ENCODE measurements around the gene FBXL14.
A peak's percentile ranks its signal among the peaks of the same experiment; 100 is the strongest.
"Not testable (repeated sequence)": the region's sequence is repeated elsewhere in the genome, so short reads cannot be mapped to it uniquely, and the experiment has no call there.

The FBXL14 gene

DNA sequence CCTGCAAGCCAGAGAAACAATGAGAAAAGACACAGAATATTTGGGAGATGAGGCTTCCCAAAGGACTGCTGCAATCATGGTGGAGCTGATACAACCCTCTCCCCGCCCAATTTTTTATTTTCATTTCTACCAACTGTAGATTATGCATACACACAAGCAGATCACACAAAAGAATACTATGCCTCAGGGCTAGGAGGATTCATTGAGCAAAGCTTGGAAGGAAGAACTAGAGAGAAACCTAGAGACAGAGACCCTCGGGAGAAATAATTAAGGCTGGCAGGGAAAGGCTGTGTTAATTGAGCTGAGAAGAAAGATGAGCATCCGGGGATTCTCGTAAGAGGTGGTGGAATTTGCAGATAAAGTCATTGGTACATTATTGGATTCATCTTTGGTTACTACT is 24.8 kb upstream of the FBXL14 start:
- DNase-seq = no peak

DNA sequence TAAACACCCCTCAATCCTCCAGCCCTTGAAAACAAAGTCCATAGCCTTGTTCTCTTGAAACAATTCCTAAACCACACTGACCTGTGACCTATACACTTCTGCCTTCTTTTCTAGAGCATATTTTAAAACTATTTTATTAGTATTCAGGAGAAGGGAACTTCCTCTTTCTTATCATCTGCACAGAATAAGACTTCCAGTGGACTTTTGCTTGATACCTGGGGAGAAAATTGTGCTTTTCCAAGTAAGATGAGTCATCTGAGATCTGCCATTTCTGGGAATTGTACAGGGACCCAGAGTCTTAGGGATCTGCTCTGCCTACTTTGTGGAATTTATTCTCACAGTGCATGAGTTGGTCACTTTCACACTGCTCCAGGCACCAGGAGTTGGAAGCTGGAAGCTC is 24.1 kb upstream of the FBXL14 start:
- no peak for DNase-seq

DNA sequence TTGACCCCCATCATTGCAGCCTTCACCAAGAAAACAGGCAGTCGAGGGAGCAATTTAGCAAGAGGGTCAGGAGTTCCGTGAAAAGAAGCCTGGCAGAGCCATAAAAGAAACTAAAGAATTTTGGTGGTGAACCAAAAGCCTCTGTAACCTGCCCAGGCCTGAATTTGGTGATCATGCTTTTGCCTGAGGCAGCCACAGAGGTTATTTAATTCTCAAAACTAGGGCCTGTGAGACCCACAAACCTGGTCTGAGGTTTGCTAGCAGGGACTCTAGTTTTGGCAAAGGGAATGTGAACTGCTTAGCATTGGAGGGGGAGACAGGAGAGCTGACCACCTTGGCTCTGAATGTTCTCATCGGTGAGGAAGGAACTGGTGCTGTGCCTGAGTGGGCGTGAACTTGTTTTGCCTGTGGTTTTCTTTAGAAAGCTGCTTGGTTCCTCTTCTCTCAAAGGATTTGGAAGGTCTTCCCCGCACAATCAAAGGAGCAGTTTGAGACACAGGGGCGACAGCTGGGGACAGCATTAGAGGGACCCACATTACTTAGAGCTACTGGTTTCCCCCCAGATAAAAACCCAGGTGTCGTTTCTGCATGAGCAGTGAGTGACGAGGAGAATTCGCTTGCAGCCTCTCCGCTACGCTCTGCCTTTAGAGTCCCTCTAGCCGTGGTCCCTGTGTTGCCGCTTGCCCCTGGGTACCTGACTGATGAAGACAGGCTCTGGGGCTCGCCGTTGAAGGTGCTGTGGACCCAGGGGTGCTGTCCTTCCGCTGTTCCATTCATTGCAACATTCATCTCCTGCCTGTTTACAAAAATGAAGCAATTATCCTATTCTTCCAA is 22.1 kb upstream of the FBXL14 start:
- DNase-seq = no peak

DNA sequence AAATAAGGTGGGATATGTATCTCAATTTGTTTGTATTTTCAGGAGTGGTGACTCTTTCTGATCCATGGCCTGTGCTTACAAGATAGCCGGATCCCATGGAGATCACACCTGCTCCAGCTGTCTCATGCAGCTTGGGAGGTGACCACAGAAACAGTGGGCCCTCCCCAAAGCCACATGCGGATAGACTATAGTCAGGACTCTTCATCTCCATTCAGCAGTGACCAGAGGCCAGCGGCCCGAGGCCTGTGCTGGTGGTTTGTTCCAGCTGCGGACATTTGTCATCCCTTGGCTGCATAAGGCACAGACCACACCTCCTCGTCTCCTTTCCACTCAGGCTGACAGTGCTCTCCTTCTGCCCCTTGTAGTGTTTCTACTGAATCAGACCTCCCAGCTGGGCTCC is 20.0 kb upstream of the FBXL14 start:
- DNase-seq = no peak

DNA sequence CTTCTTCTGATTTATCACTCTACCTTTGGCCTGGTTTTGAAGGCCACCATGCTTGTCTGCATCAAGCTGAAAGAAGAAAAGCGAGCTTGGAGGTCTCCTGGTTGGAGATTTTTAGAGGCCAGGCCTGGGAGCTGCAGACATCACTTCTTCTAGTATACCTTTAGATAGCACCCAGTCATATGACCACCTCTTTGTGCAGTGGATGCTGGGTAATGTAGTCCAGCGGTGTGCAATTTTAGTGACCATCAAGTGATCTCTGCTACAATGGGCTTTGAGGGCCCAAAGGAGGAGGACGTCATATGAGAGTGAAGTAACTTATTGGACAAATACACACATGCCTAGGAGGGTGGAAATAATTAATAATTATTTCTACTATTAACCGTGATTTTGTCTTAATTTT is 19.5 kb upstream of the FBXL14 start:
- DNase-seq = no peak

DNA sequence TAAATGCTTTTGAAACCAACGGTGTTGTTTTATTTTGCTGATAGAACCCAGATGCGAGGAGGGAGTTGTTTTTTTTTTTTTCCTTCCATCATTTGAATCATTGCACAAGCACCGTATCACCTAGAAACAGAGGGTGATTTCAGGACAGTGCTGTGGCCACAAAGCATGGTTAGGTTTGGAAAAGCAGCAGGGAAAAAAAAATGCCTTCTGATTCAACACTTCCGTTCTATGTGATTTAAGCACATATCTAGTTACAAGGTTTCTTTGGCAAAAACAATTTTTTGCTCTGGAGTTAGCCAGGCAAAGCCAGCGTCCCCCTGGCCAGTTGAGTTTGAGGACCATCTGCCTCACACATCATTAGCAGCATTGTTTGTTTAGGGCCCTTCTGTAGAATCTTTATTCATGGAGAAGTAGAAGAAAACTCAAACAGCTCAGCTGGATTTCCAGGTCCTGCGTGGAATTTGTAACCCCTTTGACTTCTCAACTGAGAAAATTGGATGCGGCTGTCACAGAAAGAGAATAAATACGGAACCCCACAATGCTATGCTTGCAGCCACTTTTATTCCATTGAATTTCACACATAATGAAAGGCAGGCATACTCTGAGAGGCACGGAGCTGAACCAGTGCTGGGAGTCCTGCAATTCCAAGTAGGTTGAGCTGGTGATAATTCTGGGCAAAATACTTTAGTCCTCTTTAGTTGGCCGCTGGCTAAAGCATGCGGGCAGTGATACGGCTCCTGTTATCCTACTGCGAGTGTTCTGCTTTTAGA is 17.6 kb upstream of the FBXL14 start:
- no peak for DNase-seq

DNA sequence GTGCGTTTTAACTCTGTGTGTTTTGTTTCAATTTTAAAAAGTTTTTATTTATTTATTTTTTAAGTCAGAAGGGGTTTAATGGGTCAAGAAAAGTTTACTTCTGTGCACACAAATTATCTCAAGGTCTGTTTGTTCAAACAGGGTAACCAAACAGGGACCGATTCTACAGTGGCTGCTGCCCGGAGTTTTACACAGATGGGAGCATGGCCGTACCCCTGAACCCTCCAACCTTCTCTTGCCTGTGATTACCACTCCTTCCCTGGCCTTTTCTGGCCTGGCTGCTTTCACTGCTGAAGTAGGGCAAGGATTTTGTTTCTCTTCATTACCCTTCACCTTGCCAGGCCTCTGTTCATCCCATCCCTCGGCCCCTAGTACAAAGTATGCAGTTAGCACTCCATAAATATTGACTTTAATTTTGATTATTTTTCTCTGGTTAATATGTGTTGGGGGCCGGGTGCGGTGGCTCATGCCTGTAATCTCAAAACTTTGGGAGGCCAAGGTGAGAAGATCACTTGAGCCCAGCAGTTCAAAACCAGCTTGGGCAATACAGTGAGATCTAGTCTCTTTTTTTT is 15.8 kb upstream of the FBXL14 start:
- no peak for DNase-seq

DNA sequence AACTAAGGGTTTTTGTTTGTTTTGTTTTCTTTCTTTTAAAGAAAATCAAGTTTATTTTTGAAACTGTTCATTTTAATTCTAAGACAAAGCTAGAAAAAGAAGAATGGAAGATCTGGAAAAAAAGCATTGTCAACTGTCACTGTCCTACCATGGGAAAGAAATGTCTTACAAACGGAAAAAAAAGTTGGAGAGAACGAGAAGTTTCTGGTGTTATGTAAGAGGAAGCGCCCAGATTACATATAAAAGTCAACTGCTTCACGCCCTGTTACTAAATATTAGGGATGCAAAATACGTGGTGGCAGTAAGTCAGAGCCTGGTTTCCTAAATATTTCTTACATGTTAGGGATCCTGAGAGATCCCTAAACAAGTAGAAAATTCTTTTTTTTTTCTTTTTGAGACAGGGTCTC is 14.3 kb upstream of the FBXL14 start:
- no peak for DNase-seq

DNA sequence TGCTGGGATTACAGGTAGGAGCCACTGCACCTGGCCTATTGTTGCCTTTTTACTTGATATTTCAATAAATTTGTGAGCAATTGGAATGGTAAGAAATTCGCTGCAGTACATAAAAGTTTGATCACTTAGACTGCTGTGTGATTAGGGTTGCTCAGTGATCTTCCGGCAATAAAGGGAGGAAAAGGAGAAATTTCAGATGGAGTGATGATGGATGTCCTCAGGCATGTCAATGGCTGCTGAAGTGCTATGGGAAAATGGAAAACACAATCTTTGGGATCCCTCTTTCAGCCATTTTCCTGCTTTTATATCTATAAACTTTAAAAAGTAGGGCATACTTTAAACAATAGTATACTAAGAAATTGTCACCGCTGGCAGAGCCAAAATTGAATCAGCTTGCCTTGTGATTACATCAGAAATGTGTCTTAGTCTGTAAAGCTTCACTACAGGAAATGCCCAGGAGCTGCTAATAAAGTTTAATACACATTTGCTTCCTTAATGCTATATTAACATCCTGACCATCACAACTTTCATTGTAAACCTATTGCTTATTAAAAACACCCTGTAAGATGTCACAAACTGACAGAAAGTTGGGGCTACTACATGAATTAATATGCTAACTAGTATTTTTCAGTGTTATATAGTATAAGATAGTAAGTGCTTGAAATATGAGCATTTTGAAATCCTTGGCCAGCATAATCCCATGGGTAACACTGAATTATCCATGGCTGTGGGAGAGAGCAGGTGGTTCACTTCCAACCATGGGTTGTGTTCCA is 13.7 kb upstream of the FBXL14 start:
- no peak for DNase-seq

DNA sequence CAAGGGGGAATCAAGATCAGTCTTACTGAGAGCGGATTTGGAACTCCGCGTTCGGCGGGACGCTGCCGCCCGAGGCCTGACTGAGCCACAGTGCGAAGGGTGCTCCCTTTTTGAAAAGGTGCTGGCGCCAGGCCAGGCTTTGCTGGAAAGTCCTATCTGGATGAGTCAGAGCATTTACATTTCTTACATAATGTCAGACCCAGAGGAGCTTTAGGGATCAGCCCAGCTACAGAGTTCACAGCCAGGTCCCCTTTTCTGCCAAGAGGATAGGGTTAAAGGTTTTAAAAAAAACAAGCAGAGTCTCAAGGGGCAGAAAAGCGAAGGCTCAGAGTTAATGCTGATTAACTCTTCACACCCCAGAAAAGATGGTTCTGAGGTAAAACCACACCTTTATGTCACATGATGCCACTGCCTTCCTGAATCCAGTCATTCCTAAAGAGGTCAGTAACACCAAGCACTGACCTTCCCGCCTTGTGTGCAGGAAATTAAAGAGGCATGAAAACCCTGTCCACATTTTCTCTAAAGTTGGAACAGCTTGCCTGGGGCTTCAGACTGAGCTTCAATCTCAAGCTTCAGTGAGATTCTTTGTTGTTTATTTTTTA is 11.7 kb upstream of the FBXL14 start:
- peak; percentile 86 for DNase-seq

DNA sequence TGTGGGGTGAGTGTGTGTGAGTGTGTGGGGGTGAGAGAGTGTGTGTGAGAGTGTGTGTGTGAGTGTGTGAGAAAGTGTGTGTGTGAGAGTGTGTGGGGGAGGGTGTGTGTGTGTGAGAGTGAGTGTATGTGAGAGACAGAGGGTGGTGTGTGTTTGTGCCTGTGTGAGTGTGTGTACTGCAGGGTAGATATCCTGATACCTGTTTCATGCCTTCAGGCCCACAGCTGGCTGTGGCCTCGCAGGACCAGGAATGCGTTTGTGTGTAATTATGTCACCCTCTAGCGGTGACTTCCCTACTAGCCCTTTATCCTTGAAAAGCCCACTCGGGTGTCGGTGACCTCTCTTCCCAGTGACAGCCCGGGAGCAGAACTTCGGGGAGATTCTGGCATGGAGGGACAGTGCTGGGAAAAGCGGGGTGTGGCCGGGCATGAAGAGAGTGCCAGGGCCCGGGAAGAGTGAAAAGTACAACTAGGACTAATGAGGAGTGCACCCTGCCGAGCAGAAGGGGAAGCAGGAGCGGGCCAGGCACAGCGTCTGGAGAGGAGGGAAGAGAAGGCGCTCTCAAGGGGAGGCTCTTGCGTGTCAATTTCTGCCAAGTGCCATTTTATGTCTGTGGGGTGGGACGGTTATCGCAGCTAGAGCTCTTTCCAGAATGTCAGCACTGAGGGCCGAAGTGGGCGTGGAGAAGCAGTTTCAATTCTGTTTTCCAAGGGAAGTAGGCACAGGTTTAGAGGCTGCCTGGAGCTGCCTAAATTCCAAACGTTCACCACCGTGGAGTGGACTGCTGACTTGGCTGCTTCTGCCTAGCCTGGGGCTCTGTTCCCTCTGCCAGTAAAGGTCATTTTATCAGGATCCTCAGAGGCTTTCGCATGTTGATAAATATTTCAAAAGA is 11.0 kb upstream of the FBXL14 start:
- DNase-seq = peak; percentile 49

DNA sequence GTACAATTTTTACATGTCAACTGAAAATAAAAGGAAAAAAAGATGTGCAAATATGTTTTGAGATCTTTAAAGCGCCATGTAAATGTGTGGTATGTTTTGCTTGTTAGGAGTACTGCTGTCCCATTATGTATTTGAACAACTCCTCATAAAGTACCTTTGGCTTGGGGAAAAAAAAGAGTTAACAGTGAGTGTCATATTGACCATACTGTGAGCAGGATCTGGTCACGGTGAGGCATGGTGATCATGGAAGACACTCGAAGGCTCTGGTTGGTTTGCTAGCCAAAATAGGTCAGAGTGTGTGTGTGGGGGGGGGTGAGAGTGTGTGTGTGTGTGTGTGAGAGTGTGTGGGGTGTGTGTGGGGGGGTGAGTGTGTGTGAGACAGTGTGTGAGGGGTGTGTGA is 10.1 kb upstream of the FBXL14 start:
- no peak for DNase-seq

DNA sequence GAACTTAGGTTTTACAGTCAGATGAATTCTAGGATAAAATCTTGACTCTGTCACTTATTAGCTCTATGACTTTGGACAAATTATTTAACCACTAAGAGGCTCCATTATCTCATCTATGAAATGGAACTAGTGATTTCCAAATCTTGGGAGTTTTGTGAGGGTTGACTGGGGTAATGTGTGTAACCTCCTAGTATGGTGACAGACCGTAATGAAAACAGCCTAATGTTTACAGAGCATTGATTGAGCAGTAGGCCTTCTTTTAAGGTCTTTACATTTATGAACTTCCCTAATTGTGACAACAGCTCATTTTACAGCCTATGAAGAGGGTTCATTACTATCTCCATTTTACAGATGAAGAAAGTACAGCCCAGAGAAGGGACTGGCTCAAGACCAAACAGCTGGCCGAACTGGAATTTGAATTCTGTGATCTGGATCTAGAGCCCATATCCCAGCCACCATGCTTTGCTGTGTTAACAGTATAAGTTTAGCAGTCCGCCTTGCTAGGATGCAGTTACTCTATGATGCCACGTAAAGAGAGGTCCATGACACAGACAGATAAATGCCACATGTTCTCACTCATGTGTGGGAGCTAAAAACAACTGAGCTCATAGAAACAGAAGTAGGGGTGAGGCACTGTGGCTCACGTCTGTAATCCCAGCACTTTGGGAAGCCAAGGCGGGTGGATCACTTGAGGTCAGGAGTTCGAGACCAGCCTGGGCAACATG is 9.1 kb upstream of the FBXL14 start:
- DNase-seq = no peak

DNA sequence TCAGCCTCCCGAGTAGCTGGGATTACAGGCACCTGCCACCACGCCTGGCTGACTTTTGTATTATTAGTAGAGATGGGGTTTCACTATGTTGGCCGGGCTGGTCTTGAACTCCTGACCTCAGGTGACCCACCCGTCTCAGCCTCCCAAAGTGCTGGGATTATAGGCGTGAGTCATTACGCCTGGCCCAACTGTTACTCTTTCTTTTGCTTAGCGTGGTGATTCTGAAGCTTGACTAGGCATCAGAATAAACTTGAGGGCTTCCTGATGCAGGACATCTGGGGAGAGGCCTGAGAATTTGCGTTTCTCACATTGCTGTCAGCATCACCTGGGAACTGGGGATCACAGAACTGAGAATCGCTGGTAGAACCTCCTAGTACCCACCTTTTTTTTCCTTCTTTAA is 8.3 kb upstream of the FBXL14 start:
- DNase-seq = not testable (repeated sequence)

DNA sequence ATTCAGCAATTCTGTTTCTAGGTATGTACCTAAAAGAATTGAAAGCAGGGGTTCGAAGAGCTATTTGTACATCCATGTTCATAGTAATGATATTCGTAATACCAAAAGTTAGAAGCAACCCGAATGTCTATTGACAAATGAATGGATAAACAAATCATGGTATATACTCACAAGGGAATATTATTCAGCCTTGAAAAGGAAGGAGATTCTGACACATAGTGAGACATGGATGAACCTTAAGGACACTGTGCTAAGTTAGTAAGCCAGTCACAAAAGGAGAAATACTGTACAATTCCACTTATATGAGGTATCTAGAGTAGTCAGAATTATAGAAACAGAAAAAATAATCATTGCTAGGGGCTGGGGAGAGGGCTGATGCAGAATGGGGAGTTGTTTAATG is 4.4 kb upstream of the FBXL14 start:
- no peak for DNase-seq

DNA sequence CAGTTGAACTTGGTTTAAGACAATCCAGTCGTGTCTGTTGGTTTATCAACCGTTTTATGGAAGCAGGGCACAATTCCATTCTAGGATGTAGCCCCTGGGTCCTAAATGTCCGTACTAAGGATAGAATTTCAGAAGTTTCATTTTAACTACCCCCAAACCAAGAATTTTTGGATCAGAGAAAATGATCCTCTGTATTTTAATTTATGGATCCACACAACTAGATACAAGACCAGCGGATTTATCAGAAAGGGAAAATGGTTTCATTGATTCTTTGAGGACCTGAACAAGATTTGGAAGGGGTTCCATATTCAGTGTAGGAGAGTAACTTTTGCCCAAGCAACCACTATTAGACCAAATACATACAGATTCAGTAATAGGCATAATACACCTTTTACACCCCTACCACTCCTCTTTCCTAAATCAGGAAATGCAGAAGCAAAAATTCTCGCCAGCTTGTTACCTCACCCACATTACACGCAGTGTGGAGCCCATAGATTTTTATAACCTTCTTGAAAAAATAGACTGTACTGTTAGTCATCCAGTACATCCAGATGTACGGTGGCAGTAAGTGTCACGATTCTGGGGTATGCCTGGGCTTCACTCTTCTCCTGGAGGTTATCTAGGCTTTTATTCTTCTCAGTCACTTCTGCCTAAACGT is 1.4 kb upstream of the FBXL14 start:
- DNase-seq = no peak

DNA sequence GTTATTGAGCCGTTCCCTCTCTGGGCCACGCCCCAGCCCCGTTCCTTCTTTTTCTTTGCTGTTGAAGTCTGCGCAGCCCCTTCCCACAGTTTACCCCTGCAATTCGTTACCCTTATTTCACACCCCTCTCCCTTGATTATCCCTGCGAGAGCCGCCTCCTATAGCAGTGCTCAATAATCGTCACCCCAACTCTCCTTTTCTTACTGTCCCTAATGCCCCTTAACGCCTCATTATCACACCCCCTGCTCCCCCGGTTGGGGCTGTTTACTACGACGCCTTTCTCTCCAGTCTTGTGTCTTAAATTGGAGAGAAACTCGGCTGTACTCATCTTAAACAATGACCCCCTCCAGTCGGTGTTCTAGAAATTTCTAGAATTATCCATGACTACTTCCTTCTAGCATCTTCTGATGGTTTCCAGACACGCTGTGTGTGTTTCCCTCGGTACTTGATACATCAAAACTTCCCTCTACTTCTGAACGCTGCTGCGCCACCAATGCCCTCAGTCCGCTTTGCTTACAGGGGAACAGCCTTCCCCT is 713 bp upstream of the FBXL14 start:
- no peak for DNase-seq

DNA sequence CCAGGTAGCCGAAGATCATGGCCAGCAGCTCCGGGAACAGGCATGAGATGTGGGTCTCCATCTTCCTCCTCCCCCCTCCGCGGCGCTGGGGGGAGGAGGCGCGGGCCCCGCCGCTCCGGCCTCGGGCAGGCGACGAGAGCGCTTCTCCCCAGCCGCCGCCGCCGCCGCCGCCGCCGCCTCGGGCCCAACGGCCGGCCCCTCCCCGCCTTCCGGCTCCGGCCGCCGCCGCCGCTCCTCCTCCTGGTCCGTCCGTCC is 448 bp downstream of the FBXL14 start:
- DNase-seq = no peak

DNA sequence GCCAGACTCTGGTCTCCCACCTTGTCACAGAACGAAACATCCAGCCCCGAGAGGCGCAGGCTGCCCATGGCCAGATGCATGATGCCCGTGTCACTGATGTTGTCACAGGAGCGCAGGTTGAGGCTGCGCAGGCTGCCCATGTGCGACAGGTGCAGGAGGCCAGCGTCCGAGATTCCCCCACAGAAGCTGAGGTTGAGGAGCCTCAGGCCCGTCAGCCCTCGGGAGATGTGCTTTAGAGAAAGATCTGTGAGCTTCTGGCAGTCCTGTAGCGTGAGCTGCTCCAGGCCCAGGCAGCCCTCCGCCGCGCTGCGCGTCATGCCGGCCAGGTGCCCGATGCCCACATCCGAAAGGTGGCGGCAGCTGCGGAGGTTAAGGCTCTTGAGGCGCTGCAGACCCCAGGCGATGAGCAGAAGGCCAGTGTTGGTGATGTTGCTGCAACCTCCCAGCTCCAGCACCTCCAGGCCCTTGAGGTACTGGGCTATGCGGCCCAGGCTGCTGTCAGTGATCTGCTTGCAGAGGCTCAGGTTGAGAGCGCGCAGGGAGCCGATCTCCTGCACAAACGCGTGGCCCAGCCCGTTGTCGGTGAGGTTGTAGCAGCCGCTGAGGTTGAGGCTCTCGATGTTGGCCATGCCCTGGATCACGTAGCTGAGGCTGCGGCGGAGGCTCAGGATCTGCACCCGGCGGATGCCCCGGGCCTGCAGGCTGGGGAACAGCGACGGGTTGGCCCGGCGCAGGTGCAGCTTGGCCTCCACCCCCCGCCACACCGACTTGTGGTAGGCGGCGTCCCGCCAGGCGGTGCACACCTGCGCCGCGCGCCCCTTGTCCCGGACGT is 991 bp downstream of the FBXL14 start:
- peak; percentile 62 for DNase-seq

Measured in activated naive CD4-positive, alpha-beta T cell treated with anti-CD3 and anti-CD28 coated beads, Interleukin-2, amount 50 U/mL, for 16 hours (primary cell).